Measurements from ENCODE around the gene CCND2. TPM values are rescaled to one million over a fixed set of nuclear protein-coding genes. Genes with fewer than 3 reads are reported as not detected.
A peak's percentile ranks its signal among the peaks of the same experiment; 100 is the strongest.

The CCND2 gene
- total RNA-seq, 1 experiment from 2014 or later: 194 TPM

DNA sequence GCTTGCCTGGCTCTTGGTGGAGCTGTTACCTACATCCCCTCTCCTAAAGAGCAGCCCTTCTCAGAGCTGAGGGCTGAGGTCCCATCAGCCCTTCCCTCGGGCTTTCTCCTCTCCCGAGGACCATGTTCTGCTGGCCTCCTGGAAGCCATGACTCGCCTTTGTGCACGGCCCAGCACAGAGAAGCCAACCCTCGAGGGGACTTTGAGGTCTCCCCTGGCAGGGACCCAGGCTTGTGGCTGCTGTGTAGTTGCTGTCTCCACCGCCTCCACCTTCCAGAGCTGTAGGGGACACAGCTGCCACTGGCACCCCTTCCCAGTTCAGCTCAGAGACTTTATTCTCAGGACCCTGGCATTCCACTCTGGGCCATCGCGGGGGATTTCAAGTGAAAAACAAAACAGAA, 22.9 kb upstream of the CCND2 start:
- Mint-ChIP-seq H3K27me3 (ENCODE audit: low read depth) (peaks cover 4% of the 10 kb centered on the region; the same call in 1 of the 2 replicates), H3K4me3 (no peak overlapping the region), H3K36me3 (no peaks in the 10 kb centered on the region), H3K9me3 (no peaks in the 10 kb centered on the region), H3K27ac (peak overlapping the region; percentile 12; the same call in 1 of the 2 replicates), H3K4me1 (peaks cover 32% of the 10 kb centered on the region)
- no peak for TF ChIP-seq IRF2 (CRISPR knock-in tag; IDR thresholded peaks at IDR 0.05; ENCODE audit: borderline replicate concordance, low read depth)
- no peak for TF ChIP-seq SP1 (CRISPR knock-in tag; conservative IDR thresholded peaks at IDR 0.05)
- no peak for TF ChIP-seq GTF2I (CRISPR knock-in tag; conservative IDR thresholded peaks at IDR 0.05)
- TF ChIP-seq, protein P1, sequence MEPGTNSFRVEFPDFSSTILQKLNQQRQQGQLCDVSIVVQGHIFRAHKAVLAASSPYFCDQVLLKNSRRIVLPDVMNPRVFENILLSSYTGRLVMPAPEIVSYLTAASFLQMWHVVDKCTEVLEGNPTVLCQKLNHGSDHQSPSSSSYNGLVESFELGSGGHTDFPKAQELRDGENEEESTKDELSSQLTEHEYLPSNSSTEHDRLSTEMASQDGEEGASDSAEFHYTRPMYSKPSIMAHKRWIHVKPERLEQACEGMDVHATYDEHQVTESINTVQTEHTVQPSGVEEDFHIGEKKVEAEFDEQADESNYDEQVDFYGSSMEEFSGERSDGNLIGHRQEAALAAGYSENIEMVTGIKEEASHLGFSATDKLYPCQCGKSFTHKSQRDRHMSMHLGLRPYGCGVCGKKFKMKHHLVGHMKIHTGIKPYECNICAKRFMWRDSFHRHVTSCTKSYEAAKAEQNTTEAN (CRISPR knock-in tag; IDR thresholded peaks at IDR 0.05): no peak
- ATAC-seq (0 out of 2 replicates have a peak, but pooled peaks have one; percentile 32), DNase-seq (ENCODE audit: low spot score) (no peak)
- POLR2A ChIA-PET: no interaction called here
- CTCF ChIA-PET: interaction anchor here (1.1 to 3.0 kb wide), 2 partner anchors 21 to 26 kb away, joined by 3 to 10 read pairs; no protein-coding TSS in a partner anchor

DNA sequence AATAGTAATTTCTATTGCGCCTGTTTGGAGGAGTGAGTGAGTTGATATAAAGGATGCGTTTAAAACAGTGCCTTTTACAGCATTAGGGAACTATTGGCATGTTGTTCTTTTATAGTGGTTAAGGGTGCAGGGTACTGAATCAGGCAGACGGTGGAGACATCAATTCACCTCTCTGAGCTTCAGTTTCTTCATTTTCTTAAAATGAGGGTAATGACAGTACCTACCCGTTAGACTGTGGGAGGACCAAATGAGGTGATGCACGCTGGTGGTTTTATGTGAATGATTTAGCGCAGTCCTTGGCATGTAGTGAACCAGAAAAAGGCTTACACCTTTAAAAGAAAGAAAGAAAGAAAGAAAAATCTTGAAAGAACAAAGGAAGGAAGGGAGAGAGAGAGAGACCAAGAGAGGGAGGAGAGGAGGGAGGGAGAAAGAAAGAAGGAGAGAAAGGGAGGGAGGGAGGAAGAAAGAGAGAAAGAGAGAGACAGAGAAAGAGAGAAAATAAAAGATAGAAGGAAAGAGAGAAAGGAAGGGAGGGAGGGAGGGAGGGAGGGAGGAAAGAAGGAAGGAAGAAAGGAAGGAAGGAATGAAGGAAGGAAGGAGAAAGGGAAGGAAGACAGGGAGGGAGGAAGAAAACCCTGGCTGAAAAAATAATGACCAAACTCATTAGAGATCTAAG, 22.2 kb upstream of the CCND2 start:
- ATAC-seq (no peak), DNase-seq (ENCODE audit: low spot score) (no peak)
- Mint-ChIP-seq H3K27ac (peak overlapping the region; percentile 67; the same call in 1 of the 2 replicates), H3K4me1 (peaks cover 26% of the 10 kb centered on the region), H3K36me3 (no peaks in the 10 kb centered on the region), H3K4me3 (no peak overlapping the region), H3K27me3 (ENCODE audit: low read depth) (peaks cover 4% of the 10 kb centered on the region; the same call in 1 of the 2 replicates), H3K9me3 (no peaks in the 10 kb centered on the region)
- POLR2A ChIA-PET: no interaction called here
- CTCF ChIA-PET: interaction anchor here (1.1 to 3.0 kb wide), 2 partner anchors 20 to 25 kb away, joined by 3 to 10 read pairs; no protein-coding TSS in a partner anchor
- TF ChIP-seq CBFB (CRISPR knock-in tag; IDR thresholded peaks at IDR 0.05; ENCODE audit: low read depth): no peak
- TF ChIP-seq, protein P2, sequence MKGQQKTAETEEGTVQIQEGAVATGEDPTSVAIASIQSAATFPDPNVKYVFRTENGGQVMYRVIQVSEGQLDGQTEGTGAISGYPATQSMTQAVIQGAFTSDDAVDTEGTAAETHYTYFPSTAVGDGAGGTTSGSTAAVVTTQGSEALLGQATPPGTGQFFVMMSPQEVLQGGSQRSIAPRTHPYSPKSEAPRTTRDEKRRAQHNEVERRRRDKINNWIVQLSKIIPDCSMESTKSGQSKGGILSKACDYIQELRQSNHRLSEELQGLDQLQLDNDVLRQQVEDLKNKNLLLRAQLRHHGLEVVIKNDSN (CRISPR knock-in tag; IDR thresholded peaks at IDR 0.05): no peak
- TF ChIP-seq, protein P3, sequence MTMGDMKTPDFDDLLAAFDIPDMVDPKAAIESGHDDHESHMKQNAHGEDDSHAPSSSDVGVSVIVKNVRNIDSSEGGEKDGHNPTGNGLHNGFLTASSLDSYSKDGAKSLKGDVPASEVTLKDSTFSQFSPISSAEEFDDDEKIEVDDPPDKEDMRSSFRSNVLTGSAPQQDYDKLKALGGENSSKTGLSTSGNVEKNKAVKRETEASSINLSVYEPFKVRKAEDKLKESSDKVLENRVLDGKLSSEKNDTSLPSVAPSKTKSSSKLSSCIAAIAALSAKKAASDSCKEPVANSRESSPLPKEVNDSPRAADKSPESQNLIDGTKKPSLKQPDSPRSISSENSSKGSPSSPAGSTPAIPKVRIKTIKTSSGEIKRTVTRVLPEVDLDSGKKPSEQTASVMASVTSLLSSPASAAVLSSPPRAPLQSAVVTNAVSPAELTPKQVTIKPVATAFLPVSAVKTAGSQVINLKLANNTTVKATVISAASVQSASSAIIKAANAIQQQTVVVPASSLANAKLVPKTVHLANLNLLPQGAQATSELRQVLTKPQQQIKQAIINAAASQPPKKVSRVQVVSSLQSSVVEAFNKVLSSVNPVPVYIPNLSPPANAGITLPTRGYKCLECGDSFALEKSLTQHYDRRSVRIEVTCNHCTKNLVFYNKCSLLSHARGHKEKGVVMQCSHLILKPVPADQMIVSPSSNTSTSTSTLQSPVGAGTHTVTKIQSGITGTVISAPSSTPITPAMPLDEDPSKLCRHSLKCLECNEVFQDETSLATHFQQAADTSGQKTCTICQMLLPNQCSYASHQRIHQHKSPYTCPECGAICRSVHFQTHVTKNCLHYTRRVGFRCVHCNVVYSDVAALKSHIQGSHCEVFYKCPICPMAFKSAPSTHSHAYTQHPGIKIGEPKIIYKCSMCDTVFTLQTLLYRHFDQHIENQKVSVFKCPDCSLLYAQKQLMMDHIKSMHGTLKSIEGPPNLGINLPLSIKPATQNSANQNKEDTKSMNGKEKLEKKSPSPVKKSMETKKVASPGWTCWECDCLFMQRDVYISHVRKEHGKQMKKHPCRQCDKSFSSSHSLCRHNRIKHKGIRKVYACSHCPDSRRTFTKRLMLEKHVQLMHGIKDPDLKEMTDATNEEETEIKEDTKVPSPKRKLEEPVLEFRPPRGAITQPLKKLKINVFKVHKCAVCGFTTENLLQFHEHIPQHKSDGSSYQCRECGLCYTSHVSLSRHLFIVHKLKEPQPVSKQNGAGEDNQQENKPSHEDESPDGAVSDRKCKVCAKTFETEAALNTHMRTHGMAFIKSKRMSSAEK (CRISPR knock-in tag; IDR thresholded peaks at IDR 0.05; ENCODE audit: borderline replicate concordance): no peak
- no peak for TF ChIP-seq GRHL2 (CRISPR knock-in tag; IDR thresholded peaks at IDR 0.05; ENCODE audit: insufficient replicate concordance, severe bottlenecking)
- no peak for TF ChIP-seq ZNF219 (CRISPR knock-in tag; IDR thresholded peaks at IDR 0.05; ENCODE audit: borderline replicate concordance)
- TF ChIP-seq EMX1 (CRISPR knock-in tag; IDR thresholded peaks at IDR 0.05): no peak
- TF ChIP-seq SMAD3 (CRISPR knock-in tag; IDR thresholded peaks at IDR 0.05; ENCODE audit: borderline replicate concordance): no peak

DNA sequence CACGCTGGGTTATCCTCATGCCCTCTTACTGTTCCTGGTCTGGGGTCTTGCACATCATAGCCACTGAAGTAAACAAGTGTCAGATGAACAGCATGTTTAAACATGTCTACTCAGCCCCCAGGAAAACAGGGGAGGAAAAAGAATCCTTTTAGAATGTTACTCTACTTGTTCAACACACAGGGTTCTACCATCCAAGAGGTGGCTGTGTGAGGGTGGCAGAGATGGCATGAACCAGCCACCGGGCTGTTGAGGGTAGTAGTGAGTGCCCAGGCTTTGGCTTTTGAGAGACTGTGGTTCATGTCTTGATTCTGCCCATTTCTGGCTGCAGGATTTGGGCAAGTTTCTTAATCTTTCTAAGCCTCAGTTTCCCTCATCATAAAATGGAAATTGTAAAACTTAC, 21.6 kb upstream of the CCND2 start:
- no peak for DNase-seq (ENCODE audit: low spot score)
- POLR2A ChIA-PET: no interaction called here
- Mint-ChIP-seq H3K27me3 (ENCODE audit: low read depth) (peaks cover 4% of the 10 kb centered on the region; the same call in 1 of the 2 replicates), H3K27ac (no peak overlapping the region), H3K4me3 (no peak overlapping the region), H3K4me1 (peaks cover 23% of the 10 kb centered on the region), H3K9me3 (no peaks in the 10 kb centered on the region), H3K36me3 (no peaks in the 10 kb centered on the region)
- no peak for ATAC-seq
- CTCF ChIA-PET: interaction anchor here (3.0 kb wide), 1 partner anchor 25 kb away, joined by 10 read pairs; no protein-coding TSS in a partner anchor
- TF ChIP-seq MXD4 (CRISPR knock-in tag; IDR thresholded peaks at IDR 0.05; ENCODE audit: borderline replicate concordance): no peak
- no peak for TF ChIP-seq TEAD4 (CRISPR knock-in tag; IDR thresholded peaks at IDR 0.05)
- TF ChIP-seq, protein P4, sequence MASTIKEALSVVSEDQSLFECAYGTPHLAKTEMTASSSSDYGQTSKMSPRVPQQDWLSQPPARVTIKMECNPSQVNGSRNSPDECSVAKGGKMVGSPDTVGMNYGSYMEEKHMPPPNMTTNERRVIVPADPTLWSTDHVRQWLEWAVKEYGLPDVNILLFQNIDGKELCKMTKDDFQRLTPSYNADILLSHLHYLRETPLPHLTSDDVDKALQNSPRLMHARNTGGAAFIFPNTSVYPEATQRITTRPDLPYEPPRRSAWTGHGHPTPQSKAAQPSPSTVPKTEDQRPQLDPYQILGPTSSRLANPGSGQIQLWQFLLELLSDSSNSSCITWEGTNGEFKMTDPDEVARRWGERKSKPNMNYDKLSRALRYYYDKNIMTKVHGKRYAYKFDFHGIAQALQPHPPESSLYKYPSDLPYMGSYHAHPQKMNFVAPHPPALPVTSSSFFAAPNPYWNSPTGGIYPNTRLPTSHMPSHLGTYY (CRISPR knock-in tag; IDR thresholded peaks at IDR 0.05): no peak
- no peak for TF ChIP-seq FOXJ3 (CRISPR knock-in tag; IDR thresholded peaks at IDR 0.05; ENCODE audit: borderline replicate concordance)
- TF ChIP-seq RORB (CRISPR knock-in tag; IDR thresholded peaks at IDR 0.05): no peak
- TF ChIP-seq, protein P5, sequence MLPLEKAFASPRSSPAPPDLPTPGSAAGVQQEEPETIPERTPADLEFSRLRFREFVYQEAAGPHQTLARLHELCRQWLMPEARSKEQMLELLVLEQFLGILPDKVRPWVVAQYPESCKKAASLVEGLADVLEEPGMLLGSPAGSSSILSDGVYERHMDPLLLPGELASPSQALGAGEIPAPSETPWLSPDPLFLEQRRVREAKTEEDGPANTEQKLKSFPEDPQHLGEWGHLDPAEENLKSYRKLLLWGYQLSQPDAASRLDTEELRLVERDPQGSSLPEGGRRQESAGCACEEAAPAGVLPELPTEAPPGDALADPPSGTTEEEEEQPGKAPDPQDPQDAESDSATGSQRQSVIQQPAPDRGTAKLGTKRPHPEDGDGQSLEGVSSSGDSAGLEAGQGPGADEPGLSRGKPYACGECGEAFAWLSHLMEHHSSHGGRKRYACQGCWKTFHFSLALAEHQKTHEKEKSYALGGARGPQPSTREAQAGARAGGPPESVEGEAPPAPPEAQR (CRISPR knock-in tag; IDR thresholded peaks at IDR 0.05): no peak
- no peak for TF ChIP-seq ZNF671 (CRISPR knock-in tag; IDR thresholded peaks at IDR 0.05)
- TF ChIP-seq TCF7 (CRISPR knock-in tag; IDR thresholded peaks at IDR 0.05; ENCODE audit: low read depth): no peak
- TF ChIP-seq, protein P6, sequence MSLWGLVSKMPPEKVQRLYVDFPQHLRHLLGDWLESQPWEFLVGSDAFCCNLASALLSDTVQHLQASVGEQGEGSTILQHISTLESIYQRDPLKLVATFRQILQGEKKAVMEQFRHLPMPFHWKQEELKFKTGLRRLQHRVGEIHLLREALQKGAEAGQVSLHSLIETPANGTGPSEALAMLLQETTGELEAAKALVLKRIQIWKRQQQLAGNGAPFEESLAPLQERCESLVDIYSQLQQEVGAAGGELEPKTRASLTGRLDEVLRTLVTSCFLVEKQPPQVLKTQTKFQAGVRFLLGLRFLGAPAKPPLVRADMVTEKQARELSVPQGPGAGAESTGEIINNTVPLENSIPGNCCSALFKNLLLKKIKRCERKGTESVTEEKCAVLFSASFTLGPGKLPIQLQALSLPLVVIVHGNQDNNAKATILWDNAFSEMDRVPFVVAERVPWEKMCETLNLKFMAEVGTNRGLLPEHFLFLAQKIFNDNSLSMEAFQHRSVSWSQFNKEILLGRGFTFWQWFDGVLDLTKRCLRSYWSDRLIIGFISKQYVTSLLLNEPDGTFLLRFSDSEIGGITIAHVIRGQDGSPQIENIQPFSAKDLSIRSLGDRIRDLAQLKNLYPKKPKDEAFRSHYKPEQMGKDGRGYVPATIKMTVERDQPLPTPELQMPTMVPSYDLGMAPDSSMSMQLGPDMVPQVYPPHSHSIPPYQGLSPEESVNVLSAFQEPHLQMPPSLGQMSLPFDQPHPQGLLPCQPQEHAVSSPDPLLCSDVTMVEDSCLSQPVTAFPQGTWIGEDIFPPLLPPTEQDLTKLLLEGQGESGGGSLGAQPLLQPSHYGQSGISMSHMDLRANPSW (CRISPR knock-in tag; conservative IDR thresholded peaks at IDR 0.05; ENCODE audit: low read depth): no peak
